Spleen (tissue), 11 donors: ENCODE results near the gene RIOX2. TPM values are rescaled to one million over a fixed set of nuclear protein-coding genes. Genes with fewer than 3 reads are reported as not detected.

ENCODE experiments used
- DNase-seq: peaks from one replicate; pipeline ENCODE4 v3.0.0-alpha.2; 2020
- H3K27ac ChIP-seq, 8 donors: fragments of 200-600 bp; sonication (generic) in 7 of 8; 1 replicate in 4 of 8; 2 replicates in 4 of 8; pipeline versions ENCODE4 v1.5.0 to v1.8.0; 2016 to 2021; ENCODE audit warnings: inconsistent platforms in 4 of 8, mild to moderate bottlenecking in 4 of 8, moderate library complexity in 1 of 8
- H3K27me3 ChIP-seq, 7 donors: fragments of 200-600 bp; sonication (generic) in 6 of 7; replicated peaks in 1 of 7; 1 replicate in 4 of 7; 2 replicates in 3 of 7; pipeline versions ENCODE4 v1.5.0 to v1.8.0; 2016 to 2021; ENCODE audit warnings: inconsistent platforms in 3 of 7, mild to moderate bottlenecking in 1 of 7
- H3K36me3 ChIP-seq, 6 donors: fragments of 200-600 bp; sonication (generic) in 5 of 6; 1 replicate in 4 of 6; 2 replicates in 2 of 6; pipeline versions ENCODE4 v1.5.0 to v1.8.0; 2016 to 2021; ENCODE audit warnings: inconsistent platforms in 2 of 6
- H3K4me1 ChIP-seq, 6 donors: fragments of 200-600 bp; sonication (generic) in 5 of 6; 1 replicate in 3 of 6; 2 replicates in 3 of 6; pipeline versions ENCODE4 v1.5.0 to v1.8.0; 2016 to 2021; ENCODE audit warnings: inconsistent platforms in 3 of 6
- H3K4me3 ChIP-seq, 8 donors: fragments of 200-600 bp; sonication (generic) in 7 of 8; 1 replicate in 4 of 8; 2 replicates in 4 of 8; pipeline versions ENCODE4 v1.5.0 to v1.8.0; 2016 to 2021; ENCODE audit warnings: inconsistent platforms in 4 of 8, mild to moderate bottlenecking in 4 of 8, moderate library complexity in 2 of 8
- H3K9me3 ChIP-seq, 8 donors: fragments of 200-600 bp; sonication (generic) in 7 of 8; 1 replicate in 4 of 8; 2 replicates in 4 of 8; pipeline versions ENCODE4 v1.5.0 to v1.8.0; 2016 to 2021; ENCODE audit warnings: inconsistent platforms in 4 of 8
- CTCF ChIP-seq, 11 experiments: fragments of 200-600 bp in 7 of 11; fragments of 450-650 bp in 4 of 11; sonication (generic) in 4 of 11; IDR thresholded peaks in 8 of 11; conservative IDR thresholded peaks in 3 of 11; 1 replicate in 7 of 11; 2 replicates in 4 of 11; pipeline versions ENCODE4 v1.4.0 to v1.8.0; 2016 to 2021; ENCODE audit warnings: antibody characterized with exemption in 11 of 11, inconsistent platforms in 4 of 11, mild to moderate bottlenecking in 1 of 11
- POLR2A ChIP-seq, 3 donors: fragments of 450-650 bp; IDR thresholded peaks; one replicate each; pipeline ENCODE4 v1.5.1; 2017; ENCODE audit warnings: antibody characterized with exemption in 3 of 3, mild to moderate bottlenecking in 1 of 3
- POLR2AphosphoS5 ChIP-seq, 3 donors: sonication (generic); formaldehyde crosslinking; IDR thresholded peaks; one replicate each; pipeline ENCODE4 v1.5.1; 2017; ENCODE audit warnings: antibody characterized with exemption in 3 of 3
- WGBS, 5 donors: extraction: QIAGEN DNeasy Blood & Tissue Kit in 3 of 5; methylation state at CpG; one replicate each; pipeline versions ENCODE4 v1.1.5 to v1.1.7; 2013 to 2018; 5-methylcytosine and 5-hydroxymethylcytosine counted together
- intact Hi-C: fragments of 100-400 bp; cut with DNase I; formaldehyde crosslinking; loops from one replicate; pipeline ENCODE4 v1.15.0; 2023; ENCODE audit warnings: low total_unique reads
- polyA plus RNA-seq, 3 donors: library from polyadenylated mRNA; stranded (reverse); fragments of 200-250 nt; gene quantifications; one replicate each; pipeline ENCODE4 v1.2.1, GENCODE V29; 2013
- total RNA-seq, 7 donors: library from RNA; depleted of rRNA in 3 of 7; stranded (reverse); fragments of >200 nt in 3 of 7; fragmentation: NEBNext Ultra II Directional in 4 of 7; extraction: Animal tissue kit (Norgen Biotek cat#: 25700) in 4 of 7; gene quantifications; one replicate each; pipeline versions ENCODE4 v1.1.0 to v1.2.1, GENCODE V29; 2016 to 2021
- donor health status: healthy with polysubstance abuse.
- donor health status: DM: no; HTN: no; CAD: no; lungs with moderate emphysema.
- donor health status: DM: no; HTN: no; CAD: no.
- donor health status: Bipolar disorder and iron deficiency.
- donor health status: healthy.
- donor health status: DM: no; HTN: no; CAD: no.
- donor health status: DM: yes; HTN: yes; CAD: no.

The RIOX2 gene
- total and polyA plus RNA-seq, 10 donors, result 13.5 to 29.7 (median 18.7) TPM

DNA sequence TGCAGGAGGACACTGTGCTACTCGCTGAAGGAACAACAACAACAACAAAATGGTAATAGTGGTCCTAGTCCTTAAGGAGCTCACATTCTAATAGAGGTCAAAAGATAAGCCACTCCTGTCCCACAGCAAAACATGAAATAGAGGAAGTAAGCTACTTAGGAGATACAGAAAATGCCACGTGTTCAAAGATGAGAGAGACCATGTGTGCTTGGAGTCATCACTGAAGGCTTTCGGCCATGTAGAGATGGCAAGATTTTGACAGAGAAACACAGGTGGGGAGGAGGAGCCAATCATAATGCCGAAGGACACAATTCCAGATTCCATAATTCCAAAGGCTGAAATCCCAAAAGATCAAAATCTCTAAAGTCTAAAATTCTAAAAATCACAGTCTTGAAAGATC, 24.8 kb upstream of the RIOX2 start:
- 74 to 79% (median 76%) methylated on average over 4 of the region's 4 CpGs for WGBS, 5 donors

GRCh38 chr3:97994328-97994945, 22.2 kb upstream of the RIOX2 start:
- TF ChIP-seq POLR2A (IDR thresholded peaks at IDR 0.05) (no peak), CTCF (IDR thresholded peaks at IDR 0.05 in 8 of 11, conservative IDR thresholded peaks at IDR 0.05 in 3 of 11) (no peak), POLR2AphosphoS5 (IDR thresholded peaks at IDR 0.05) (no peak)
- no peaks in the 10 kb centered on the region for H3K27me3 ChIP-seq
- H3K4me1 ChIP-seq, result peaks cover 0 to 8% (median 0%) of the 10 kb centered on the region in 6 donors
- no peak overlapping the region for H3K4me3 ChIP-seq
- no peak for DNase-seq
- no peaks in the 10 kb centered on the region for H3K36me3 ChIP-seq
- H3K27ac ChIP-seq, result no peak overlapping the region
- WGBS, 5 donors, result 71 to 95% (median 89%) methylated on average over 2 of the region's 2 CpGs
- H3K9me3 ChIP-seq, result no peaks in the 10 kb centered on the region
- intact Hi-C loops, result no loop called here

More for the DNA sequence above, 24.8 kb upstream of the RIOX2 start:
- Histone ChIP-seq H3K36me3 (no peaks in the 10 kb centered on the region), H3K27me3 (no peaks in the 10 kb centered on the region), H3K9me3 (no peaks in the 10 kb centered on the region), H3K27ac (no peak overlapping the region), H3K4me1 (no peaks in the 10 kb centered on the region), H3K4me3 (no peak overlapping the region)
- intact Hi-C loops, result no loop called here
- TF ChIP-seq CTCF (IDR thresholded peaks at IDR 0.05 in 8 of 11, conservative IDR thresholded peaks at IDR 0.05 in 3 of 11) (no peak), POLR2AphosphoS5 (IDR thresholded peaks at IDR 0.05) (no peak), POLR2A (IDR thresholded peaks at IDR 0.05) (no peak)
- DNase-seq, result no peak

DNA sequence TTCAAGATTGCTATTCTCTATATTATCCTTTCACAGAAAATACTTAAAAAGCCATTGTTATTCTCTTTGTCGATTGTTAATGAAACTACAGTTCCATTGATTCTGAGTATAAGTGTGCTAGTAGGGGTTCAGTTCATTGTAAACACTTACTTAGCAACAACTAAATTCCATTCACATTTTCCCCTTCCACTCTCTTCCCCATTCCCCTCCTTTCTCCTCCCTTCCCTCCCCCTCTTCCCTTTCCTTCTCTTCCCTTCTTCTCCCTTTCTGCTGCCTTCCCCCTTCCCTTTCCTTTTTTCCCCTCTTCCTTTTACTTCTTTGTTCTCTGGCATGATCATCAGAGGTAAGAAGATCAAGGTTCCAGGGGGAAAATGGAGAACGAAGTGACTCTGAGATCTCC, 21.3 kb upstream of the RIOX2 start:
- TF ChIP-seq POLR2A (IDR thresholded peaks at IDR 0.05) (no peak), POLR2AphosphoS5 (IDR thresholded peaks at IDR 0.05) (no peak), CTCF (IDR thresholded peaks at IDR 0.05 in 8 of 11, conservative IDR thresholded peaks at IDR 0.05 in 3 of 11) (no peak)
- 82 to 91% (median 87%) methylated on average over 2 of the region's 2 CpGs for WGBS, 5 donors
- H3K27ac ChIP-seq, result no peak overlapping the region
- H3K36me3 ChIP-seq, result no peaks in the 10 kb centered on the region
- H3K27me3 ChIP-seq, result no peaks in the 10 kb centered on the region
- H3K4me3 ChIP-seq, result no peak overlapping the region
- no peaks in the 10 kb centered on the region for H3K9me3 ChIP-seq
- intact Hi-C loops, result no loop called here
- no peak for DNase-seq
- peaks cover 0 to 8% (median 0%) of the 10 kb centered on the region in 6 donors for H3K4me1 ChIP-seq

DNA sequence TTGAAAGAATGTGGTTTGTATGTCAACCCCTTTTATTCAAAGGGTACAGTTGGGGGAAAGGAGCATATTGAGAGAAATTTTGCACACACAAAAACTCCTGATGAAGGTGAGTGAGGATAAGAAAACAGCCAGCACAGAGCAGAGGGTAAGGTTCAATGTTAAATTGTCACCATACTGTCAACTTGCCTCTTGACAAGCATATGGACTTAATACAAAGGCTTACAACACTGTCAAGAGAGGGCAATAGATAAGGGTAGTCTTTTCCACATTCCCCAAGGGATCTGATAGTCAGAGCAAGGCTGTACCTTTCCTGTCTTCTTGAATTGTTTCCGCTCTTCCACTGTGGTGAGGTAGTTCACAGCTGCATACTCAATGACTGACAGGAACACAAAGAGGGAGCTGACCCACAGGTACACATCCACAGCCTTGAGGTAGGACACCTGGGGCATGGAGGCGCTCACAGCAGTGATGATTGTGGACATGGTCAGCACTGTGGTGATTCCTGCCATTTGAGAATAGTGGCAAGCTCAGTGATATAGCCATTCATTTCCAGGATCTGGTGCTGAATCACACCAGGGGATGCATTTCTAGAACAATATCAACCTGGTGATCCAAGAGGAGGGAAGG, 20.4 kb upstream of the RIOX2 start:
- TF ChIP-seq CTCF (IDR thresholded peaks at IDR 0.05 in 8 of 11, conservative IDR thresholded peaks at IDR 0.05 in 3 of 11), result no peak
- TF ChIP-seq POLR2AphosphoS5 (IDR thresholded peaks at IDR 0.05), result no peak
- no peak for TF ChIP-seq POLR2A (IDR thresholded peaks at IDR 0.05)
- no peaks in the 10 kb centered on the region for H3K27me3 ChIP-seq
- H3K36me3 ChIP-seq, result no peaks in the 10 kb centered on the region
- H3K4me3 ChIP-seq, result no peak overlapping the region
- intact Hi-C loops, result no loop called here
- no peak for DNase-seq
- H3K4me1 ChIP-seq, result peaks cover 0 to 8% (median 0%) of the 10 kb centered on the region in 6 donors
- H3K9me3 ChIP-seq, result no peaks in the 10 kb centered on the region
- WGBS, 5 donors, result 85 to 93% (median 87%) methylated on average over 2 of the region's 2 CpGs
- H3K27ac ChIP-seq, result no peak overlapping the region
